ENCODE measurements around the gene TOPBP1. TPM values are rescaled to one million over a fixed set of nuclear protein-coding genes. Genes with fewer than 3 reads are reported as not detected.

Gene TOPBP1
- total RNA-seq, 2 donors from 2014 or later, result 49.2 to 52.3 TPM

GRCh38 chr3:133694288-133695268 lies 32.8 kb upstream of the TOPBP1 start:
- DNase-seq, result no peak
- TF ChIP-seq CTCF (conservative IDR thresholded peaks at IDR 0.05), result no peak
- Histone ChIP-seq H3K27me3 (ENCODE audit: control insufficient read depth, insufficient read depth, low read length, poor library complexity, severe bottlenecking) (no peaks in the 10 kb centered on the region), H3K9me3 (ENCODE audit: control insufficient read depth, low read length) (no peaks in the 10 kb centered on the region), H3K27ac (ENCODE audit: low read depth, low read length) (no peak overlapping the region), H3K4me3 (ENCODE audit: low read length) (no peak overlapping the region), H3K9ac (ENCODE audit: extremely low read depth, low read length, poor library complexity, severe bottlenecking) (no peak overlapping the region), H3K4me1 (ENCODE audit: control insufficient read depth, insufficient read depth, low read length) (no peaks in the 10 kb centered on the region), H3K36me3 (ENCODE audit: control insufficient read depth, insufficient read depth, low read length) (no peaks in the 10 kb centered on the region)
- WGBS, 2 experiments (ENCODE audit: insufficient coverage in 1 of 2, insufficient read length in 1 of 2), result 92 to 95% methylated on average over 3 to 9 of the region's 9 CpGs
- Mint-ChIP-seq H3K4me3 (no peak overlapping the region), H3K27ac (no peak overlapping the region), H3K27me3 (ENCODE audit: insufficient read depth) (no peaks in the 10 kb centered on the region), H3K4me1 (no peaks in the 10 kb centered on the region), H3K36me3 (ENCODE audit: low read depth) (no peaks in the 10 kb centered on the region), H3K9me3 (no peaks in the 10 kb centered on the region)

GRCh38 chr3:133693821-133694220 lies 32.1 kb upstream of the TOPBP1 start:
- no peaks in the 10 kb centered on the region for H3K4me1 ChIP-seq (ENCODE audit: control insufficient read depth, insufficient read depth, low read length)
- Mint-ChIP-seq H3K36me3 (ENCODE audit: low read depth) (no peaks in the 10 kb centered on the region), H3K4me1 (no peaks in the 10 kb centered on the region), H3K27ac (no peak overlapping the region), H3K27me3 (ENCODE audit: insufficient read depth) (no peaks in the 10 kb centered on the region), H3K9me3 (no peaks in the 10 kb centered on the region), H3K4me3 (no peak overlapping the region)
- no peak overlapping the region for H3K9ac ChIP-seq (ENCODE audit: extremely low read depth, low read length, poor library complexity, severe bottlenecking)
- no peaks in the 10 kb centered on the region for H3K27me3 ChIP-seq (ENCODE audit: control insufficient read depth, insufficient read depth, low read length, poor library complexity, severe bottlenecking)
- WGBS, 2 experiments (ENCODE audit: insufficient coverage in 1 of 2, insufficient read length in 1 of 2), result 91 to 95% methylated on average over 8 of the region's 8 CpGs
- DNase-seq, result no peak
- TF ChIP-seq CTCF (conservative IDR thresholded peaks at IDR 0.05), result no peak
- H3K27ac ChIP-seq (ENCODE audit: low read depth, low read length), result no peak overlapping the region
- H3K36me3 ChIP-seq (ENCODE audit: control insufficient read depth, insufficient read depth, low read length), result no peaks in the 10 kb centered on the region
- no peak overlapping the region for H3K4me3 ChIP-seq (ENCODE audit: low read length)
- H3K9me3 ChIP-seq (ENCODE audit: control insufficient read depth, low read length), result no peaks in the 10 kb centered on the region

- DNase-seq, result no peak
- Histone ChIP-seq H3K9ac (ENCODE audit: extremely low read depth, low read length, poor library complexity, severe bottlenecking) (no peak overlapping the region), H3K27ac (ENCODE audit: low read depth, low read length) (no peak overlapping the region), H3K4me3 (ENCODE audit: low read length) (no peak overlapping the region), H3K36me3 (ENCODE audit: control insufficient read depth, insufficient read depth, low read length) (no peaks in the 10 kb centered on the region), H3K9me3 (ENCODE audit: control insufficient read depth, low read length) (no peaks in the 10 kb centered on the region), H3K4me1 (ENCODE audit: control insufficient read depth, insufficient read depth, low read length) (no peaks in the 10 kb centered on the region), H3K27me3 (ENCODE audit: control insufficient read depth, insufficient read depth, low read length, poor library complexity, severe bottlenecking) (no peaks in the 10 kb centered on the region)
- Mint-ChIP-seq H3K4me3 (no peak overlapping the region), H3K36me3 (ENCODE audit: low read depth) (no peaks in the 10 kb centered on the region), H3K9me3 (no peaks in the 10 kb centered on the region), H3K27me3 (ENCODE audit: insufficient read depth) (peaks cover 3% of the 10 kb centered on the region), H3K4me1 (no peaks in the 10 kb centered on the region), H3K27ac (no peak overlapping the region)
- TF ChIP-seq CTCF (conservative IDR thresholded peaks at IDR 0.05), result no peak
- 71% methylated on average over 4 of the region's 4 CpGs; no CpG with 5 or more reads in 1 of the 2 experiments for WGBS, 2 experiments (ENCODE audit: insufficient coverage in 1 of 2, insufficient read length in 1 of 2)
Measured at GRCh38 chr3:133692759-133693158, 31.0 kb upstream of the TOPBP1 start.
